UCSD-AML1 (cell line): Measurements from ENCODE around the gene SUGP1.
"Not testable (repeated sequence)": the region's sequence is repeated elsewhere in the genome, so short reads cannot be mapped to it uniquely, and the experiment has no call there.

Source experiments
- DNase-seq: peaks from one replicate; lab custom pipeline; 2025; ENCODE audit not compliant: unreplicated experiment; lab: John Stamatoyannopoulos, UW

The SUGP1 gene

GRCh38 chr19:19320361-19321140, at the start of gene SUGP1, which contains the start of gene MAU2:
SUGP1 (minus strand) TSS chr19:19320509; CDS start chr19:19320496, 13 bp downstream.
MAU2 (plus strand) TSS chr19:19320829; CDS start chr19:19320860, 31 bp downstream.
- DNase-seq = peak; percentile 91

DNA sequence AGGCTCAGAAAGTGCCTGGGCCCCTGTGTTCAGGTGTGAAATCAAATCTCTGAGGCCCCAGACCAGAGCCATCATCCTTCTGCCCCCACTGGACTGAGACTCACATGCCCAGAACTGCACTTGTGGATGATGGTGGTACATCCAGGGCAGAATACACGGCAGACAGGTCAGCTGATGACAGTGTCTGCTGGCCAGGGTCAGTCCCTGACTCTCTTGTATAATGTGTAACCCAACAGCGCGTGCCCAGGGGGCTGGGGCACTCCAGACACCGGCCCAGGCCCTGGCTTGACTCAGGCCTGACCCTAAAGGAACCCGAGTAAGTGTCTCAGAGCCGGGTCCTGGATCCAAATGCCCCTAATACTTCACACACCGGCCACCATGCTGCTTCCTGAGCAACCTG, 47.8 kb upstream of the SUGP1 start:
- no peak for DNase-seq

GRCh38 chr19:19366434-19367396, 46.4 kb upstream of the SUGP1 start:
- peak; percentile 77 for DNase-seq

DNA sequence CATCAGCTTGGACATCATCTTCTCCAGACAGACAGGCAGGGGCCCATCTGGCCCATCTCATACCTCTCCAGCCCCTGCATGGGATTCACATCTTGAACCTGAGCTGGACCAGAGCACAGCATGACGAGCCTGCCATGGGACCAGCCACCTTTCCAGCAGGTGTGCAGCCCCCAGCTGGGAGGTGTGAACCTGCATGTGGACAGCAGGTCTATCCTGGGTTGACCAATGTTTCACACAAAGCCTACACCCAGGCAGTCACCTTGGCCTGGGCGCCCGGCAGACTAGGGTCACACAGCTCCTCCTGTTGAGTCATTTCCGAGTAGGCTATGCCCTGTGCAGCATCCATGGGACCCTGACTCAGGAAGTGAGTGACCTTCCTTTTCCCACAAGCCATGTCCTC, 41.8 kb upstream of the SUGP1 start:
- no peak for DNase-seq

- DNase-seq = peak; percentile 73
Measured at GRCh38 chr19:19361075-19361594, 40.8 kb upstream of the SUGP1 start.

DNA sequence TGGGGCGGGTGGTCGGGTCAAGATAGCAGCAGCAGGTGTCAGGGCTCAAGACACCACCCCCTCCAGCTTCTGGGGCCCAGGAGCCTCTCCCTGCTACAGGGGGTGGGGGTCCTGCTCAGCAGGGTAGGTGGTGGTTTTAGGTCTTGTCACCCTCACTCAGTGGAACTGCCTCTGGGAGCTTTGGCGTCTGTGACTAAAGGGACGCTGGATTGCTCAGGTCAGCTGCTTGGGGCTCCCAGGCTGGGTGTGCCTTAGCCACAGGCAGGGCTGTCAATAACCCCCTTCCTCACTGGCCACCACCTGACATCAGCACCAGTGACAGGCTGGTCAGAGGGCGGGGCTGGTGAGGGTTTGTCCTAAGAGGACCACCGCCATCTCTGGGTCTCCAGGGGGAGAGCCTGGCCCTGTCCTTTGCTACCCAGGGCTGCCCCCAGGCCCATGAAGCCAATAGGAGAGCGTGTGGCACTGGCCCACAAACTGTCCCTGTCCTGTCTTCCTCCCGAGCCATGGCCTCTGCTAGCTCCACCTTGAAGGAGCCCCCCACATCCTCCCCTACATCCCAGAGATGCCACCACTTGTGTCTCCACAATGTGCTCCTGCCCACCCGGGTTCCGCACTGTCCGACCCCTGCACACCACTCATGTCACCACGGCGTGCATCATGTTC, 36.7 kb upstream of the SUGP1 start:
- DNase-seq = no peak

DNA sequence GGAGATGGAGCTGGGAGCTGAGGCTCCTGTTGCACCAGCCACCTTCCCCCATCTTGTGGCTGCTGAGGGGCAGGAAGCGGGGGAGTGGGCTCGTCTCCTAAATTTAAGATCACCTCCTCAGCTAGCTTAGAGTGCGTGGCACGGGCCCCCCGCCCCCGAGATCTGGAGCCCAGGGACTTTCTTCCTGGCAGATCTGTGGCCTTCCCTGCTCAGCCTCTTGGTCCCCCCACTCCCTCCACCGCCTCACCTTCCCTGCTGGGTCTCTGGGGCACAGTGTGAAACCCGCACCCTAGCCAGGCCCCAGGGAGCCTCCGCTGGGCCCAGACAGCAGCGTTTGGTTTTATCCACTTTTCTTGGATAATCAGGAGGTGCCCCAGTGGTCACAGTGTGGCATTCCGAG, 36.2 kb upstream of the SUGP1 start:
- DNase-seq = no peak

DNA sequence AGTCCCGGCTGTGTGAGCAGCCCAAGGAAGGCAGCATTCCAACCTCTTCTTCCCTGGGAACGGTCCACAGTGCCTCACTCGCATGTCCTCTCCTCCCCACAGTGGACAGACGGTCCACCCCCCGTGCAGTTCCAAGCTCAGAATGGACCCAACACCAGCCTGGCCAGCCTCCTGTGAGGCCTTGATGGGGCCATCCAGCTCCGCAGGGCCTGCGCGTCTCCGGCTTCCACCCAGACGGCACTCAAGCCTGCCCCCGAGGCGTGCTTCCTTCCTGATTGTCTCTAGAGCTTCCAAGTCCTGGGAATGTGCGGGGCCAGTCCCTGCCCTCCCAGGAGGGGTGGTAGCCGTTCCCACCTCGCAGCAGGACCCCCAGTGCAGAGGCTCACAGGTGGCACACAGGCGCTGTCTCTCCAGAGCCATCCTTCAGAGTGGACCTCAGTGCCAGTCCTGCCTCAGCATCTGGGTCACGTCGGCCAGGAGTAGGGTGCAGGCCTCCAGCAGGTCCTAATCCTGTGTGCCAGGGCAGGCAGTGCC, 35.4 kb upstream of the SUGP1 start:
- DNase-seq = no peak

DNA sequence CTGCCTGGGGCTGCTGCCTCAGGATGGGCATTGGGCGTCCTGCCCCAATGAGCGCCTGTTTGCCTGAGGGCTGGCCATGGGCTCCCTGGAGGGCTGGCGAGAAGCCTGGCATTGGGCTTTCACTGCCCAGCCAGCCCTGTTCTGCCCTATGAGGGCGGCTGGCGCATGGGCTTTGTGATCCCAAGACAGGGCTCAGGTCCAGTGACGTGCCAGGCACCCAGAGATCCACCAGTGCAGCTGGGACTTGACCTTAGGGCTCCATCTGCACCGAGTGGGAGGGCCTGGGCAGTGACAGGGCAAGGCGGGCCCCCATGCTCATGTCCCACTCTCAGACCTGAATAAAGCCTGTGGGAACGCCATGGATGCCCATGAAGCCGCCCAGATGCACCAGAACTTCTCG, 34.6 kb upstream of the SUGP1 start:
- DNase-seq = no peak

DNA sequence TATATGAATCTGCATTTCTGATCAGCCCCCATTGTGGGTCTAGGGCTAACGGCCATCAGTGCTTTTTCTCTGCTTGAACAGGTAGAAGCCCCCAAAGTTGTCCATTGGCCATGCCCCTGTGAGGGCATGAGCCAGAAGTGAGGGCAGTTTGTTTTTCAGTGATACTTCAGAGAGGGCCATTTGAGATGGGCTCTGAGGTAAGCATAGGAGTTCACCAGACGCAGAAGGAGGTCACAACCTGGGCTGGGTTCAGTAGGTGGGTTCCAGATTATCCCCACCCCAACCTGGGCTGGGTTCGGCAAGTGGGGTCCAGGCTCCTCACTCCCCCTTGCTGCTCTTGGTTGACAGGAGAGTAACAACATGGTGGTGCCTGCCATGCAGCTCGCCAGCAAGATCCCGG, 33.7 kb upstream of the SUGP1 start:
- DNase-seq = no peak

DNA sequence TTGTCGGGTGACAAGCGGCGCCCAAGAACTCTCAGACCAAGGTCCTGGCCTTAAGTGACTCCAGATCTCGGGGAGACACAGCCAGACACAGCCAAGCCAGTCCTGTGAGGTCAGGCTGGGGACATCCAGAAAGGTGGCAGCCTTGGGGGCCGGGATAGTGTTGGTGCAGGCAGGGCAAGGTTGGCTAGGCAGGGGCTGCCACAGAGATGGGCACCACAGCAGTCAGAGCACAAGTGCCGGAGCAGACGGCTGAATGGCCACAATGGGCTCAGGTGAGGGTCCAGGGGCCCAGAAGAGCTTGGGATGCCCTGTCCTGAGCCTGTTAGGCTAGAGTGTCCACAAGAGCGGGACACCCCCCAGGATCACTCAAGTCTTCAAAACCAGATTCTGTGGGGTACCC, 32.5 kb upstream of the SUGP1 start:
- DNase-seq = no peak

DNA sequence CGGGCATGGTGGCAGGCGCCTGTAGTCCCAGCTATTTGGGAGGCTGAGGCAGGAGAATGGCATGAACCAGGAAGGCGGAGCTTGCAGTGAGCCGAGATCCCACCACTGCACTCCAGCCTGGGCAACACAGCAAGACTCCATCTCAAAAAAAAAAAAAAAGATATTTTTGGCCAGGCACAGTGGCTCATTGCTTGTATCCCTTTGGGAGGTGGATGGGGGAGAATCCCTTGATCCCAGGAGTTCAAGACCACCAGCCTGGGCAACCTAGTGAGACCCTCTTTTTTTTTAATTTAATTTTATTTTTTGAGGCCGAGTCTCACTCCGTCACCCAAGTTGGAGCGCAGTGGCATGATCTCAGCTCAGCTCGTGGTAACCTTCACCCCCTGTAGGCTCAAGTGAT, 30.4 kb upstream of the SUGP1 start:
- DNase-seq = not testable (repeated sequence)

DNA sequence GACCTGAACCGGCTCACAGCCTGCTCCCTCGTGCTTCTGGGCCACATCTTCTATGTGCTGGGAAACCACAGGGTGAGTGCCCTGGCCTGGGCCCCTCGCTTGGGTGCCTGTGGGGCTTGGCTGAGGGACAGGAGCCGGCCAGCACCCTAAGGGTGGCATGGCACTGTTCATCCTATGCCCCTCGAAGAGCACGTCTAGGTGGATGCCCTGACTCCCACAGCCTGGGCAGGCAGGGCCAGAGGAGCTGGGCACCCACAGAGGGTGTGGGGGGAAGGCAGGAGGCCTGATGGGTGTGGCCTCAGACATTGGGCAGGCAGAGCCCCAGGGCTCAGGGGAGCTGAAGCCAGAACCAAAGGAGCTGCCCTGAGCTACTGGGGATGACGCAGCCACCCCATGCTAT, 29.1 kb upstream of the SUGP1 start:
- no peak for DNase-seq

DNA sequence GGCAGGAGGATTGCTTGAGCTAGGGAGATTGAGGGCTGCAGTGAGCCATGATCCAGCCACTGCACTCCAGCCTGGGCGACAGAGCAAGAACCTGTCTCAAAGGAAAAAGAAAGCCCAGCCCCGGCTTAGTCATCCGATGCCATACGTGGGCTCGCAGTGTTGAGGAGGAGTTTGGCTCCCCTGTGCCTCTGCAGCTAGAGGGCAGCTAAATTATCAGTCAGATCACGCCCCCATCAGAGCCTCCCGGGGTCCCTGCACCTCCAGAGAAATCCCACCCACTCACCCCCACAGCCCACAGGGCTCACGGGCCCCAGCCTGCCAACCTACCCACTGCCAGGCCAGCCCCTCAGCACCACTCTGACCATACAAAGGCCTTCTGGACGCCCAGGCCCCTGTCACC, 28.0 kb upstream of the SUGP1 start:
- no peak for DNase-seq

DNA sequence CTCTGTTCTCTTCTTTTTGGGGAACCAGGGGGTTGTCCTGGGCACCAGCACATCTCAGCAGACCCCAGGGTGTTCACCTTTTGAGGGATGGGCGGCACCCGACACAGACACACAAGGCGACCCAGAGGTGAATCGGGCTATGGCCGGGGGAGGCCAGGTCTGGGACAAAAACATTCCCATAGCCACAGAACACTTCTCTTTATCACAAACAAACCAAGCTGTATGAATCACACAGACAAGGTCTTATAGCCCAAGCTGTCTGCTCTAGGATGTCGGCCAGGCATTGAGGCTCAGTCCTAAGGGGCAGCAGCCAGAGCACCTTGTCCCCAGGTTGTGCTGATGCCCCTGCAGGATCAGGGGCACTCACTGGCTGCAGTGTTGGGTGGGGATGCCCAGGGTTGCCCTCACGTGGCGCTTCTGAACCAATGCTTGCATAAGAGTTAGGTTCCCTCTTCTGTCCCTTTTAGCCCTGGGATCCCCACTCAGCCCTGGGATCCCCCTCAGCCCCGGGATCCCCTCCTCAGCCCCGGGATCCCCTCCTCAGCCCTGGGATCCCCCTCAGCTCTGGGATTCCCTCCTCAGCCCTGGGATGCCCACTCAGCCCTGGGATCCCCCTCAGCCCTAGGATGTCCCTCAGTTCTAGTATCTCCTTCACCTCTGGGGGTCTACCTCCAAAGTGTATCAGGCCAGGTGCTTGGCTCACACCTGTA, 27.2 kb upstream of the SUGP1 start:
- no peak for DNase-seq

- DNase-seq = no peak
Measured at GRCh38 chr19:19345970-19346369, 25.7 kb upstream of the SUGP1 start.

GRCh38 chr19:19345232-19345631, 24.9 kb upstream of the SUGP1 start:
- DNase-seq = no peak

GRCh38 chr19:19343762-19344161, 23.5 kb upstream of the SUGP1 start:
- DNase-seq = no peak

- DNase-seq = no peak
Measured at GRCh38 chr19:19343016-19343362, 22.7 kb upstream of the SUGP1 start.
